Measurements from ENCODE around the gene SLCO3A1.

Gene SLCO3A1

GRCh38 chr15:91908391-91908790 is 54.9 kb downstream of the SLCO3A1 start:
- H3K36me3 ChIP-seq (ENCODE audit: control insufficient read depth, insufficient read depth, low read length) = no peaks in the 10 kb centered on the region
- H3K9ac ChIP-seq (ENCODE audit: low read length) = no peak overlapping the region
- H3K27me3 ChIP-seq (ENCODE audit: control insufficient read depth, insufficient read depth, low read length) = no peaks in the 10 kb centered on the region
- no peaks in the 10 kb centered on the region for H3K4me1 ChIP-seq (ENCODE audit: control insufficient read depth, insufficient read depth, low read length)
- H3K27ac ChIP-seq (ENCODE audit: low read depth, low read length) = no peak overlapping the region
- no peak overlapping the region for H3K4me3 ChIP-seq (ENCODE audit: low read length)

- Histone ChIP-seq H3K27me3 (ENCODE audit: control insufficient read depth, insufficient read depth, low read length) (no peaks in the 10 kb centered on the region), H3K36me3 (ENCODE audit: control insufficient read depth, insufficient read depth, low read length) (no peaks in the 10 kb centered on the region), H3K4me3 (ENCODE audit: low read length) (no peak overlapping the region), H3K9ac (ENCODE audit: low read length) (no peak overlapping the region), H3K4me1 (ENCODE audit: control insufficient read depth, insufficient read depth, low read length) (no peaks in the 10 kb centered on the region), H3K27ac (ENCODE audit: low read depth, low read length) (no peak overlapping the region)
Observed at GRCh38 chr15:91909111-91909510, 55.6 kb downstream of the SLCO3A1 start.

GRCh38 chr15:91909574-91909973 is 56.1 kb downstream of the SLCO3A1 start:
- H3K27me3 ChIP-seq (ENCODE audit: control insufficient read depth, insufficient read depth, low read length) = no peaks in the 10 kb centered on the region
- no peaks in the 10 kb centered on the region for H3K4me1 ChIP-seq (ENCODE audit: control insufficient read depth, insufficient read depth, low read length)
- no peak overlapping the region for H3K4me3 ChIP-seq (ENCODE audit: low read length)
- no peaks in the 10 kb centered on the region for H3K36me3 ChIP-seq (ENCODE audit: control insufficient read depth, insufficient read depth, low read length)
- no peak overlapping the region for H3K9ac ChIP-seq (ENCODE audit: low read length)
- H3K27ac ChIP-seq (ENCODE audit: low read depth, low read length) = no peak overlapping the region

GRCh38 chr15:91911844-91912243 is 58.3 kb downstream of the SLCO3A1 start:
- Histone ChIP-seq H3K27ac (ENCODE audit: low read depth, low read length) (no peak overlapping the region), H3K4me3 (ENCODE audit: low read length) (no peak overlapping the region), H3K36me3 (ENCODE audit: control insufficient read depth, insufficient read depth, low read length) (no peaks in the 10 kb centered on the region), H3K4me1 (ENCODE audit: control insufficient read depth, insufficient read depth, low read length) (no peaks in the 10 kb centered on the region), H3K27me3 (ENCODE audit: control insufficient read depth, insufficient read depth, low read length) (no peaks in the 10 kb centered on the region), H3K9ac (ENCODE audit: low read length) (no peak overlapping the region)

- H3K9ac ChIP-seq (ENCODE audit: low read length) = no peak overlapping the region
- no peaks in the 10 kb centered on the region for H3K4me1 ChIP-seq (ENCODE audit: control insufficient read depth, insufficient read depth, low read length)
- H3K27ac ChIP-seq (ENCODE audit: low read depth, low read length) = no peak overlapping the region
- no peak overlapping the region for H3K4me3 ChIP-seq (ENCODE audit: low read length)
- H3K36me3 ChIP-seq (ENCODE audit: control insufficient read depth, insufficient read depth, low read length) = no peaks in the 10 kb centered on the region
- no peaks in the 10 kb centered on the region for H3K27me3 ChIP-seq (ENCODE audit: control insufficient read depth, insufficient read depth, low read length)
Observed at GRCh38 chr15:91912336-91912735, 58.8 kb downstream of the SLCO3A1 start.

GRCh38 chr15:91913560-91913959 is 60.1 kb downstream of the SLCO3A1 start:
- H3K4me1 ChIP-seq (ENCODE audit: control insufficient read depth, insufficient read depth, low read length) = no peaks in the 10 kb centered on the region
- H3K36me3 ChIP-seq (ENCODE audit: control insufficient read depth, insufficient read depth, low read length) = no peaks in the 10 kb centered on the region
- H3K27ac ChIP-seq (ENCODE audit: low read depth, low read length) = no peak overlapping the region
- no peaks in the 10 kb centered on the region for H3K27me3 ChIP-seq (ENCODE audit: control insufficient read depth, insufficient read depth, low read length)
- no peak overlapping the region for H3K4me3 ChIP-seq (ENCODE audit: low read length)
- H3K9ac ChIP-seq (ENCODE audit: low read length) = no peak overlapping the region

GRCh38 chr15:91915576-91915975 is 62.1 kb downstream of the SLCO3A1 start:
- Histone ChIP-seq H3K27me3 (ENCODE audit: control insufficient read depth, insufficient read depth, low read length) (no peaks in the 10 kb centered on the region), H3K4me1 (ENCODE audit: control insufficient read depth, insufficient read depth, low read length) (no peaks in the 10 kb centered on the region), H3K9ac (ENCODE audit: low read length) (no peak overlapping the region), H3K27ac (ENCODE audit: low read depth, low read length) (no peak overlapping the region), H3K36me3 (ENCODE audit: control insufficient read depth, insufficient read depth, low read length) (no peaks in the 10 kb centered on the region), H3K4me3 (ENCODE audit: low read length) (no peak overlapping the region)

- Histone ChIP-seq H3K4me1 (ENCODE audit: control insufficient read depth, insufficient read depth, low read length) (no peaks in the 10 kb centered on the region), H3K4me3 (ENCODE audit: low read length) (no peak overlapping the region), H3K27ac (ENCODE audit: low read depth, low read length) (no peak overlapping the region), H3K27me3 (ENCODE audit: control insufficient read depth, insufficient read depth, low read length) (no peaks in the 10 kb centered on the region), H3K36me3 (ENCODE audit: control insufficient read depth, insufficient read depth, low read length) (no peaks in the 10 kb centered on the region), H3K9ac (ENCODE audit: low read length) (no peak overlapping the region)
Observed at GRCh38 chr15:91916051-91916450, 62.5 kb downstream of the SLCO3A1 start.

- H3K27ac ChIP-seq (ENCODE audit: low read depth, low read length) = no peak overlapping the region
Observed at GRCh38 chr15:91917686-91918360, 64.3 kb downstream of the SLCO3A1 start.

GRCh38 chr15:91919014-91919534 is 65.6 kb downstream of the SLCO3A1 start:
- Histone ChIP-seq H3K27ac (ENCODE audit: low read depth, low read length) (no peak overlapping the region), H3K4me3 (ENCODE audit: low read length) (no peak overlapping the region), H3K27me3 (ENCODE audit: control insufficient read depth, insufficient read depth, low read length) (no peaks in the 10 kb centered on the region), H3K36me3 (ENCODE audit: control insufficient read depth, insufficient read depth, low read length) (no peaks in the 10 kb centered on the region), H3K9ac (ENCODE audit: low read length) (no peak overlapping the region), H3K4me1 (ENCODE audit: control insufficient read depth, insufficient read depth, low read length) (no peaks in the 10 kb centered on the region)

More at GRCh38 chr15:91917686-91918360, 64.3 kb downstream of the SLCO3A1 start:
- Histone ChIP-seq H3K9ac (ENCODE audit: low read length) (no peak overlapping the region), H3K4me1 (ENCODE audit: control insufficient read depth, insufficient read depth, low read length) (no peaks in the 10 kb centered on the region), H3K27me3 (ENCODE audit: control insufficient read depth, insufficient read depth, low read length) (no peaks in the 10 kb centered on the region), H3K36me3 (ENCODE audit: control insufficient read depth, insufficient read depth, low read length) (no peaks in the 10 kb centered on the region), H3K4me3 (ENCODE audit: low read length) (no peak overlapping the region)

- Histone ChIP-seq H3K27me3 (ENCODE audit: control insufficient read depth, insufficient read depth, low read length) (no peaks in the 10 kb centered on the region), H3K36me3 (ENCODE audit: control insufficient read depth, insufficient read depth, low read length) (no peaks in the 10 kb centered on the region), H3K27ac (ENCODE audit: low read depth, low read length) (no peak overlapping the region), H3K9ac (ENCODE audit: low read length) (no peak overlapping the region), H3K4me3 (ENCODE audit: low read length) (no peak overlapping the region), H3K4me1 (ENCODE audit: control insufficient read depth, insufficient read depth, low read length) (no peaks in the 10 kb centered on the region)
Observed at GRCh38 chr15:91921188-91921842, 67.8 kb downstream of the SLCO3A1 start.

- H3K4me3 ChIP-seq (ENCODE audit: low read length) = no peak overlapping the region
- no peaks in the 10 kb centered on the region for H3K27me3 ChIP-seq (ENCODE audit: control insufficient read depth, insufficient read depth, low read length)
- no peaks in the 10 kb centered on the region for H3K36me3 ChIP-seq (ENCODE audit: control insufficient read depth, insufficient read depth, low read length)
- H3K27ac ChIP-seq (ENCODE audit: low read depth, low read length) = no peak overlapping the region
- H3K4me1 ChIP-seq (ENCODE audit: control insufficient read depth, insufficient read depth, low read length) = no peaks in the 10 kb centered on the region
- no peak overlapping the region for H3K9ac ChIP-seq (ENCODE audit: low read length)
Observed at GRCh38 chr15:91921843-91922198, 68.3 kb downstream of the SLCO3A1 start.

All from rectal smooth muscle tissue (tissue), 1 donor.